GM18909 (cell line): ENCODE data around the gene CSF1.
"Not testable (repeated sequence)": the region's sequence is repeated elsewhere in the genome, so short reads cannot be mapped to it uniquely, and the experiment has no call there.

ENCODE experiments used
- ATAC-seq: cut with Tn5 transposase; IDR thresholded peaks from one replicate; pipeline ENCODE4 v1.9.1; 2021; ENCODE audit warnings: mild to moderate bottlenecking; ENCODE audit not compliant: unreplicated experiment, poor library complexity

CSF1 gene

GRCh38 chr1:109932679-109933078, 22.0 kb downstream of the CSF1 start:
- no peak for ATAC-seq

- no peak for ATAC-seq
Measured at GRCh38 chr1:109933856-109934711, 23.4 kb downstream of the CSF1 start.

- ATAC-seq = no peak
Measured at GRCh38 chr1:109935451-109935900, 24.8 kb downstream of the CSF1 start.

- no peak for ATAC-seq
Measured at GRCh38 chr1:109937738-109938137, 27.1 kb downstream of the CSF1 start.

GRCh38 chr1:109938556-109938955, 27.9 kb downstream of the CSF1 start:
- no peak for ATAC-seq

GRCh38 chr1:109942434-109942833, 31.8 kb downstream of the CSF1 start:
- no peak for ATAC-seq

- ATAC-seq = no peak
Measured at GRCh38 chr1:109944541-109944940, 33.9 kb downstream of the CSF1 start.

- no peak for ATAC-seq
Measured at GRCh38 chr1:109946511-109946910, 35.9 kb downstream of the CSF1 start.

GRCh38 chr1:109947582-109948284, 37.1 kb downstream of the CSF1 start:
- ATAC-seq = no peak

GRCh38 chr1:109948285-109948630, 37.6 kb downstream of the CSF1 start:
- ATAC-seq = no peak

- no peak for ATAC-seq
Measured at GRCh38 chr1:109950038-109950437, 39.4 kb downstream of the CSF1 start.

- ATAC-seq = no peak
Measured at GRCh38 chr1:109950509-109950908, 39.9 kb downstream of the CSF1 start.

- not testable (repeated sequence) for ATAC-seq
Measured at GRCh38 chr1:109951501-109951900, 40.9 kb downstream of the CSF1 start.

GRCh38 chr1:109954041-109954512, 43.4 kb downstream of the CSF1 start:
- no peak for ATAC-seq

GRCh38 chr1:109959632-109959973, 49.0 kb downstream of the CSF1 start:
- ATAC-seq = no peak

- ATAC-seq = no peak
Measured at GRCh38 chr1:109959974-109960744, 49.5 kb downstream of the CSF1 start.

GRCh38 chr1:109960745-109961094, 50.1 kb downstream of the CSF1 start:
- ATAC-seq = no peak

- ATAC-seq = no peak
Measured at GRCh38 chr1:109963864-109964263, 53.2 kb downstream of the CSF1 start.

- ATAC-seq = no peak
Measured at GRCh38 chr1:109969146-109969829, 58.6 kb downstream of the CSF1 start.

- ATAC-seq = no peak
Measured at GRCh38 chr1:109969907-109970306, 59.3 kb downstream of the CSF1 start.
